Glomerular visceral epithelial cell (primary cell): Measurements from ENCODE around the gene NXPE3.
"Not testable (repeated sequence)": the region's sequence is repeated elsewhere in the genome, so short reads cannot be mapped to it uniquely, and the experiment has no call there.

ENCODE experiments used
- DNase-seq: peaks from one replicate; pipeline ENCODE4 v3.0.0-alpha.2; 2016; ENCODE audit errors: extremely low spot score

Gene NXPE3

GRCh38 chr3:101779047-101779821 is at the start of gene NXPE3:
Gene NXPE3, plus strand, starts transcription at chr3:101779211. Its CDS starts 6,386 bp downstream, at chr3:101785597.
- peak; percentile 81 for DNase-seq

- DNase-seq = no peak
These were observed 49.4 kb upstream of the NXPE3 start for GRCh38 chr3:101729586-101729985.

- DNase-seq = no peak
These were observed 48.2 kb upstream of the NXPE3 start for GRCh38 chr3:101730839-101731238.

GRCh38 chr3:101732240-101732641 is 46.8 kb upstream of the NXPE3 start:
- no peak for DNase-seq

- DNase-seq = no peak
These were observed 43.2 kb upstream of the NXPE3 start for GRCh38 chr3:101735833-101736232.

GRCh38 chr3:101741914-101742313 is 37.1 kb upstream of the NXPE3 start:
- not testable (repeated sequence) for DNase-seq

GRCh38 chr3:101744811-101745210 is 34.2 kb upstream of the NXPE3 start:
- DNase-seq = no peak

- not testable (repeated sequence) for DNase-seq
These were observed 33.1 kb upstream of the NXPE3 start for GRCh38 chr3:101745934-101746333.

GRCh38 chr3:101753386-101754113 is 25.5 kb upstream of the NXPE3 start:
- DNase-seq = not testable (repeated sequence)

GRCh38 chr3:101758224-101758623 is 20.8 kb upstream of the NXPE3 start:
- no peak for DNase-seq

- no peak for DNase-seq
These were observed 16.9 kb upstream of the NXPE3 start for GRCh38 chr3:101762041-101762646.

GRCh38 chr3:101777745-101778281 is 1.2 kb upstream of the NXPE3 start:
- DNase-seq = not testable (repeated sequence)

- DNase-seq = no peak
These were observed 495 bp upstream of the NXPE3 start for GRCh38 chr3:101778385-101779046.

- no peak for DNase-seq
These were observed 891 bp downstream of the NXPE3 start for GRCh38 chr3:101779822-101780381.

- peak; percentile 53 for DNase-seq
These were observed 1.6 kb downstream of the NXPE3 start for GRCh38 chr3:101780661-101781060.

- DNase-seq = no peak
These were observed 2.2 kb downstream of the NXPE3 start for GRCh38 chr3:101781166-101781565.

- no peak for DNase-seq
These were observed 6.0 kb downstream of the NXPE3 start for GRCh38 chr3:101784855-101785613.

- no peak for DNase-seq
These were observed 12.8 kb downstream of the NXPE3 start for GRCh38 chr3:101791778-101792177.

- peak; percentile 30 for DNase-seq
These were observed 17.2 kb downstream of the NXPE3 start for GRCh38 chr3:101796077-101796680.

GRCh38 chr3:101801174-101801573 is 22.2 kb downstream of the NXPE3 start:
- no peak for DNase-seq
